SK-N-SH (cell line): ENCODE results near the gene CDH16. TPM values are rescaled to one million over a fixed set of nuclear protein-coding genes. Genes with fewer than 3 reads are reported as not detected.

Experiments used
- CTCF ChIA-PET: fragments of 300-600, 350-600 bp; formaldehyde crosslinking; extraction: SDS; loops from one replicate; lab custom pipeline; 2021; lab: Yijun Ruan, JAX
- POLR2A ChIA-PET: fragments of 350-600 bp; sonication (Branson Sonifier 250); formaldehyde crosslinking; extraction: SDS; loops from one replicate; lab custom pipeline; 2020; ENCODE audit warnings: antibody characterized with exemption, inconsistent platforms; lab: Yijun Ruan, JAX
- DNase-seq: peaks from one replicate; pipeline ENCODE4 v3.0.0; 2012
- H2AFZ ChIP-seq: fragments of 200-600 bp; sonication (generic); 2 replicates; pipeline ENCODE4 v1.8.1; 2016; ENCODE audit warnings: antibody characterized with exemption, mild to moderate bottlenecking, low read depth
- H3F3A ChIP-seq: fragments of 200-600 bp; sonication (generic); replicated peaks from 2 replicates; pipeline ENCODE3; 2016; ENCODE audit warnings: antibody characterized with exemption, mild to moderate bottlenecking; ENCODE audit not compliant: insufficient read depth
- H3K27ac ChIP-seq, 2 experiments: fragments of 200-500 bp in 1 of 2; fragments of 200-600 bp in 1 of 2; sonication (Bioruptor generic) in 1 of 2; sonication (generic), shearing (Covaris generic) in 1 of 2; 2 replicates each; pipeline versions ENCODE4 v1.5.1 to v1.6.1; 2014 to 2016; ENCODE audit warnings: low read depth in 2 of 2, inconsistent platforms in 1 of 2, low read length in 1 of 2, mild to moderate bottlenecking in 1 of 2, mixed read lengths in 1 of 2
- H3K27me3 ChIP-seq: fragments of 200-600 bp; sonication (generic), shearing (Covaris generic); 2 replicates; pipeline ENCODE4 v1.6.1; 2016; ENCODE audit warnings: mixed run types; ENCODE audit not compliant: insufficient read depth
- H3K36me3 ChIP-seq, 2 experiments: fragments of 200-500 bp in 1 of 2; fragments of 200-600 bp in 1 of 2; sonication (Bioruptor generic) in 1 of 2; sonication (generic) in 1 of 2; replicated peaks in 1 of 2; 2 replicates each; pipeline versions ENCODE3 to v1.5.1; 2014 to 2016; ENCODE audit warnings: low read length in 1 of 2, mild to moderate bottlenecking in 1 of 2; ENCODE audit not compliant: insufficient read depth in 2 of 2, control insufficient read depth in 1 of 2
- H3K4me1 ChIP-seq, 2 experiments: fragments of 200-500 bp in 1 of 2; fragments of 200-600 bp in 1 of 2; sonication (Bioruptor generic) in 1 of 2; sonication (generic), shearing (Covaris generic) in 1 of 2; 2 replicates each; pipeline versions ENCODE4 v1.5.1 to v1.6.1; 2014 to 2016; ENCODE audit warnings: low read depth in 1 of 2, low read length in 1 of 2, mixed run types in 1 of 2; ENCODE audit not compliant: insufficient read depth in 2 of 2, control insufficient read depth in 1 of 2
- H3K4me2 ChIP-seq: fragments of 200-600 bp; sonication (generic), shearing (Covaris generic); 2 replicates; pipeline ENCODE4 v1.6.1; 2017; ENCODE audit warnings: mixed run types
- H3K4me3 ChIP-seq, 2 experiments: fragments of 200-500 bp in 1 of 2; fragments of 200-600 bp in 1 of 2; sonication (Bioruptor generic) in 1 of 2; sonication (generic), shearing (Covaris generic) in 1 of 2; 2 replicates each; pipeline versions ENCODE4 v1.5.1 to v1.8.1; 2014 to 2016; ENCODE audit warnings: low read depth in 2 of 2, inconsistent platforms in 1 of 2, low read length in 1 of 2, mild to moderate bottlenecking in 1 of 2, mixed read lengths in 1 of 2, moderate library complexity in 1 of 2
- H3K79me2 ChIP-seq: fragments of 200-600 bp; sonication (generic); 2 replicates; pipeline ENCODE4 v1.8.1; 2017; ENCODE audit warnings: mild to moderate bottlenecking; ENCODE audit not compliant: insufficient read depth
- H3K9ac ChIP-seq: fragments of 200-600 bp; sonication (generic); 2 replicates; pipeline ENCODE4 v1.6.1; 2017; ENCODE audit warnings: mixed run types
- H3K9me2 ChIP-seq: fragments of 200-600 bp; sonication (generic); 2 replicates; pipeline ENCODE4 v1.6.1; 2017; ENCODE audit warnings: mixed run types
- H3K9me3 ChIP-seq: fragments of 200-600 bp; sonication (generic); 2 replicates; pipeline ENCODE4 v1.6.1; 2017; ENCODE audit warnings: mixed run types, mild to moderate bottlenecking, moderate library complexity
- H4K20me1 ChIP-seq: fragments of 200-600 bp; sonication (generic); 2 replicates; pipeline ENCODE4 v1.6.1; 2017; ENCODE audit warnings: mild to moderate bottlenecking, mixed run types; ENCODE audit not compliant: insufficient read depth
- CHD2 ChIP-seq: fragments of 150-350 bp; IDR thresholded peaks from 2 replicates; pipeline ENCODE4 v1.6.1; 2018; ENCODE audit warnings: low read length; ENCODE audit not compliant: partially characterized antibody
- FOXJ3 ChIP-seq: sonication (generic); formaldehyde crosslinking; IDR thresholded peaks from 2 replicates; pipeline ENCODE4 v1.5.1; 2020; ENCODE audit warnings: mild to moderate bottlenecking, missing genetic modification reagents
- GABPA ChIP-seq: IDR thresholded peaks from 2 replicates; pipeline ENCODE4 v1.4.0; 2012; ENCODE audit warnings: low read depth, mild to moderate bottlenecking
- GATA2 ChIP-seq: sonication (generic); formaldehyde crosslinking; IDR thresholded peaks from 2 replicates; pipeline ENCODE4 v1.5.0; 2020; ENCODE audit warnings: mild to moderate bottlenecking, missing genetic modification reagents
- JUND ChIP-seq: IDR thresholded peaks from 2 replicates; pipeline ENCODE4 v1.4.0; 2012
- NFIC ChIP-seq: IDR thresholded peaks from 2 replicates; pipeline ENCODE4 v1.4.0; 2012; ENCODE audit warnings: borderline replicate concordance
- POLR2AphosphoS5 ChIP-seq: IDR thresholded peaks from 2 replicates; pipeline ENCODE4 v1.6.1; 2012; ENCODE audit warnings: low read depth, low read length
- RAD21 ChIP-seq: IDR thresholded peaks from 2 replicates; pipeline ENCODE4 v1.6.1; 2012; ENCODE audit warnings: mild to moderate bottlenecking, low read length
- RCOR1 ChIP-seq: fragments of 150-350 bp; IDR thresholded peaks from 2 replicates; pipeline ENCODE4 v1.6.1; 2017; ENCODE audit warnings: antibody characterized with exemption, low read length
- RFX5 ChIP-seq: IDR thresholded peaks from 2 replicates; pipeline ENCODE4 v1.6.1; 2012; ENCODE audit warnings: mild to moderate bottlenecking, improper control_type of control experiment, low read length
- SIN3A ChIP-seq: IDR thresholded peaks from 2 replicates; pipeline ENCODE4 v1.6.1; 2012; ENCODE audit warnings: low read depth, mild to moderate bottlenecking, low read length, moderate library complexity, borderline replicate concordance
- SMC3 ChIP-seq: IDR thresholded peaks from 2 replicates; pipeline ENCODE4 v1.6.1; 2012; ENCODE audit warnings: low read depth, low read length, improper control_type of control experiment
- WGBS: methylation state at CpG from one replicate; pipeline ENCODE4 v1.1.6; 2017; ENCODE audit warnings: low lambda C conversion rate; 5-methylcytosine and 5-hydroxymethylcytosine counted together
- polyA plus RNA-seq, 3 experiments: library from polyadenylated mRNA; depleted of rRNA; stranded (reverse); fragments of >200 nt; gene quantifications; 2 replicates each; pipeline ENCODE4 v1.2.3, GENCODE V29; 2012
- TF ChIP-seq, protein P1 (sequence below): fragments of 150-350 bp; IDR thresholded peaks from 2 replicates; pipeline ENCODE4 v1.6.1; 2017; ENCODE audit warnings: antibody characterized with exemption, low read length, low read depth, borderline replicate concordance
- TF ChIP-seq, protein P2 (sequence below): IDR thresholded peaks from 2 replicates; pipeline ENCODE4 v1.4.0; 2012; ENCODE audit warnings: low read depth
- TF ChIP-seq, protein P3 (sequence below): fragments of 150-350 bp; IDR thresholded peaks from 2 replicates; pipeline ENCODE4 v1.6.1; 2016; ENCODE audit warnings: mild to moderate bottlenecking, low read depth, low read length
- TF ChIP-seq, protein P4 (sequence below): IDR thresholded peaks from 2 replicates; pipeline ENCODE4 v1.6.1; 2012; ENCODE audit warnings: mild to moderate bottlenecking, low read depth, low read length, moderate library complexity

CDH16 gene
- polyA plus RNA-seq, 1 of the 3 experiments (the other 2 are of a cell fraction): not detected

DNA sequence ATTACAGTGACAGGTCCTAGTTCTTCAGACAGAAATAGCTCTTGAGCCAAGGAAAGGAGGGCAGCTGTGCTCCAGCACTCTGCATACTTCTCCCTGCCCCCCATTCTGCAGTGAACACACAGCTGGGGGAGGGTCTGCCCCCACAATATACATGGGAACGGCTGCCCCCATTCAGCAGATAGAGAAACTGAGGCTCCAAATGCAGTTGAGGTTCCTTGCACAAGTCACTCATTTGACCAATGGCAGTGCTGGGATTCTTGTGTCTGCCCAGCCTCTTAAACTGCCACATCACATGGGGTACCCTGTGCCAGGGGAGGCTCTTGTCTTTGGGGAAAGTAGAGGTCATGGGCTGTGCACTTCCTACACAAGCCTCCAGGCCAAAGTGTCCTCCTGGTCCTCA lies 49.3 kb downstream of the CDH16 start:
- no peaks in the 10 kb centered on the region for H3K9me3 ChIP-seq
- H3K4me1 ChIP-seq: peaks cover 3 to 5% of the 10 kb centered on the region in 2 experiments; a peak in 3 of 4 replicates
- no peak overlapping the region for H3K9ac ChIP-seq
- H3K79me2 ChIP-seq: no peaks in the 10 kb centered on the region
- no peak for DNase-seq
- ChIA-PET POLR2A (no interaction called here), CTCF (interaction anchor here (0.6 to 5.2 kb wide), 11 partner anchors 9 to 463 kb away, joined by 3 to 83 read pairs (median 25); partner anchors contain the start of genes CA7 and NAE1)
- H3K36me3 ChIP-seq: no peaks in the 10 kb centered on the region
- no peaks in the 10 kb centered on the region for H4K20me1 ChIP-seq
- H3K27me3 ChIP-seq: no peaks in the 10 kb centered on the region
- no peak overlapping the region for H2AFZ ChIP-seq
- H3K27ac ChIP-seq: no peak overlapping the region
- TF ChIP-seq, protein P1, sequence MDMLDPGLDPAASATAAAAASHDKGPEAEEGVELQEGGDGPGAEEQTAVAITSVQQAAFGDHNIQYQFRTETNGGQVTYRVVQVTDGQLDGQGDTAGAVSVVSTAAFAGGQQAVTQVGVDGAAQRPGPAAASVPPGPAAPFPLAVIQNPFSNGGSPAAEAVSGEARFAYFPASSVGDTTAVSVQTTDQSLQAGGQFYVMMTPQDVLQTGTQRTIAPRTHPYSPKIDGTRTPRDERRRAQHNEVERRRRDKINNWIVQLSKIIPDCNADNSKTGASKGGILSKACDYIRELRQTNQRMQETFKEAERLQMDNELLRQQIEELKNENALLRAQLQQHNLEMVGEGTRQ: no peak
- TF ChIP-seq SIN3A (no peak), CHD2 (no peak), SMC3 (no peak), RFX5 (no peak), FOXJ3 (no peak), GABPA (no peak), RAD21 (no peak), NFIC (no peak), POLR2AphosphoS5 (no peak), GATA2 (CRISPR knock-in tag) (no peak), RCOR1 (no peak), JUND (no peak)
- TF ChIP-seq, protein P2, sequence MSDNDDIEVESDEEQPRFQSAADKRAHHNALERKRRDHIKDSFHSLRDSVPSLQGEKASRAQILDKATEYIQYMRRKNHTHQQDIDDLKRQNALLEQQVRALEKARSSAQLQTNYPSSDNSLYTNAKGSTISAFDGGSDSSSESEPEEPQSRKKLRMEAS: no peak
- TF ChIP-seq, protein P3, sequence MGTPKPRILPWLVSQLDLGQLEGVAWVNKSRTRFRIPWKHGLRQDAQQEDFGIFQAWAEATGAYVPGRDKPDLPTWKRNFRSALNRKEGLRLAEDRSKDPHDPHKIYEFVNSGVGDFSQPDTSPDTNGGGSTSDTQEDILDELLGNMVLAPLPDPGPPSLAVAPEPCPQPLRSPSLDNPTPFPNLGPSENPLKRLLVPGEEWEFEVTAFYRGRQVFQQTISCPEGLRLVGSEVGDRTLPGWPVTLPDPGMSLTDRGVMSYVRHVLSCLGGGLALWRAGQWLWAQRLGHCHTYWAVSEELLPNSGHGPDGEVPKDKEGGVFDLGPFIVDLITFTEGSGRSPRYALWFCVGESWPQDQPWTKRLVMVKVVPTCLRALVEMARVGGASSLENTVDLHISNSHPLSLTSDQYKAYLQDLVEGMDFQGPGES: no peak
- TF ChIP-seq, protein P4, sequence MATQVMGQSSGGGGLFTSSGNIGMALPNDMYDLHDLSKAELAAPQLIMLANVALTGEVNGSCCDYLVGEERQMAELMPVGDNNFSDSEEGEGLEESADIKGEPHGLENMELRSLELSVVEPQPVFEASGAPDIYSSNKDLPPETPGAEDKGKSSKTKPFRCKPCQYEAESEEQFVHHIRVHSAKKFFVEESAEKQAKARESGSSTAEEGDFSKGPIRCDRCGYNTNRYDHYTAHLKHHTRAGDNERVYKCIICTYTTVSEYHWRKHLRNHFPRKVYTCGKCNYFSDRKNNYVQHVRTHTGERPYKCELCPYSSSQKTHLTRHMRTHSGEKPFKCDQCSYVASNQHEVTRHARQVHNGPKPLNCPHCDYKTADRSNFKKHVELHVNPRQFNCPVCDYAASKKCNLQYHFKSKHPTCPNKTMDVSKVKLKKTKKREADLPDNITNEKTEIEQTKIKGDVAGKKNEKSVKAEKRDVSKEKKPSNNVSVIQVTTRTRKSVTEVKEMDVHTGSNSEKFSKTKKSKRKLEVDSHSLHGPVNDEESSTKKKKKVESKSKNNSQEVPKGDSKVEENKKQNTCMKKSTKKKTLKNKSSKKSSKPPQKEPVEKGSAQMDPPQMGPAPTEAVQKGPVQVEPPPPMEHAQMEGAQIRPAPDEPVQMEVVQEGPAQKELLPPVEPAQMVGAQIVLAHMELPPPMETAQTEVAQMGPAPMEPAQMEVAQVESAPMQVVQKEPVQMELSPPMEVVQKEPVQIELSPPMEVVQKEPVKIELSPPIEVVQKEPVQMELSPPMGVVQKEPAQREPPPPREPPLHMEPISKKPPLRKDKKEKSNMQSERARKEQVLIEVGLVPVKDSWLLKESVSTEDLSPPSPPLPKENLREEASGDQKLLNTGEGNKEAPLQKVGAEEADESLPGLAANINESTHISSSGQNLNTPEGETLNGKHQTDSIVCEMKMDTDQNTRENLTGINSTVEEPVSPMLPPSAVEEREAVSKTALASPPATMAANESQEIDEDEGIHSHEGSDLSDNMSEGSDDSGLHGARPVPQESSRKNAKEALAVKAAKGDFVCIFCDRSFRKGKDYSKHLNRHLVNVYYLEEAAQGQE: no peak
- H3K9me2 ChIP-seq: no peaks in the 10 kb centered on the region
- no peak overlapping the region for H3K4me3 ChIP-seq
- 100% methylated on average over 1 of the region's 1 CpG for WGBS
- no peak overlapping the region for H3K4me2 ChIP-seq
- peaks cover 11% of the 10 kb centered on the region for H3F3A ChIP-seq
